NCI-H2029 (cell line): Measurements from ENCODE around the gene ALKBH3.

Source experiments
- DNase-seq: peaks from one replicate; lab custom pipeline; 2025; lab: John Stamatoyannopoulos, UW

Gene ALKBH3

GRCh38 chr11:43962383-43963278, 82.0 kb downstream of the ALKBH3 start:
- no peak for DNase-seq

- no peak for DNase-seq
These were observed 82.6 kb downstream of the ALKBH3 start for GRCh38 chr11:43963279-43963620.

GRCh38 chr11:43967661-43968060, 87.0 kb downstream of the ALKBH3 start:
- no peak for DNase-seq

GRCh38 chr11:43968719-43969118, 88.1 kb downstream of the ALKBH3 start:
- no peak for DNase-seq

- no peak for DNase-seq
These were observed 88.9 kb downstream of the ALKBH3 start for GRCh38 chr11:43969543-43969942.
